H1 (cell line): ENCODE results near the gene RILPL1.

ENCODE experiments used
- CTCF ChIP-seq, 3 experiments: IDR thresholded peaks; 1 replicate in 2 of 3; 2 replicates in 1 of 3; pipeline versions ENCODE4 v1.5.1 to v1.6.1; 2011; ENCODE audit warnings: low read length in 3 of 3, mild to moderate bottlenecking in 3 of 3, inconsistent platforms in 2 of 3, low read depth in 1 of 3, moderate library complexity in 1 of 3; ENCODE audit not compliant: insufficient read depth in 1 of 3; ENCODE audit errors: control extremely low read depth in 1 of 3
- SP2 ChIP-seq: IDR thresholded peaks from 2 replicates; pipeline ENCODE4 v1.6.1; 2012; ENCODE audit warnings: mild to moderate bottlenecking, low read length, inconsistent platforms
- YY1 ChIP-seq: IDR thresholded peaks from 2 replicates; pipeline ENCODE4 v1.6.1; 2011; ENCODE audit warnings: low read depth, mild to moderate bottlenecking, low read length

GRCh38 chr12:123478069-123478468, 55.5 kb downstream of the RILPL1 start:
- TF ChIP-seq SP2 (no peak), CTCF (IDR thresholded peaks at IDR 0.05; ENCODE audit: control extremely low read depth in 1 of 3, insufficient read depth in 1 of 3, low read depth in 1 of 3, low read length in 3 of 3) (no peak), YY1 (no peak)
